Measurements from ENCODE around the gene LIMS2.

LIMS2 gene

GRCh38 chr2:127639111-127639474 is 36.2 kb downstream of the LIMS2 start:
- no peak overlapping the region for H3K4me3 ChIP-seq (ENCODE audit: low read length)

GRCh38 chr2:127638361-127639110 is 36.8 kb downstream of the LIMS2 start:
- no peak overlapping the region for H3K9ac ChIP-seq (ENCODE audit: low read depth, low read length)
- H3K4me3 ChIP-seq (ENCODE audit: low read length), result peak overlapping the region; percentile 9; the same call in 1 of the 2 replicates
- H3K9me3 ChIP-seq (ENCODE audit: insufficient read depth, low read depth, low read length), result no peaks in the 10 kb centered on the region
- H3K36me3 ChIP-seq (ENCODE audit: insufficient read depth, low read length), result no peaks in the 10 kb centered on the region
- H3K27me3 ChIP-seq (ENCODE audit: insufficient read depth, low read length), result no peaks in the 10 kb centered on the region
- no peak overlapping the region for H3K27ac ChIP-seq (ENCODE audit: low read depth, low read length)
- peaks cover 11% of the 10 kb centered on the region for H3K4me1 ChIP-seq (ENCODE audit: insufficient read depth, low read length)
- 56% methylated on average over 23 of the region's 23 CpGs for WGBS

More at GRCh38 chr2:127639111-127639474, 36.2 kb downstream of the LIMS2 start:
- 94% methylated on average over 13 of the region's 13 CpGs for WGBS
- H3K27me3 ChIP-seq (ENCODE audit: insufficient read depth, low read length), result no peaks in the 10 kb centered on the region
- H3K9me3 ChIP-seq (ENCODE audit: insufficient read depth, low read depth, low read length), result no peaks in the 10 kb centered on the region
- no peaks in the 10 kb centered on the region for H3K36me3 ChIP-seq (ENCODE audit: insufficient read depth, low read length)
- H3K4me1 ChIP-seq (ENCODE audit: insufficient read depth, low read length), result peaks cover 11% of the 10 kb centered on the region
- H3K27ac ChIP-seq (ENCODE audit: low read depth, low read length), result no peak overlapping the region
- H3K9ac ChIP-seq (ENCODE audit: low read depth, low read length), result no peak overlapping the region

GRCh38 chr2:127637725-127638252 is 37.5 kb downstream of the LIMS2 start:
- Histone ChIP-seq H3K36me3 (ENCODE audit: insufficient read depth, low read length) (no peaks in the 10 kb centered on the region), H3K9ac (ENCODE audit: low read depth, low read length) (no peak overlapping the region; the same call in 1 of the 2 replicates), H3K4me1 (ENCODE audit: insufficient read depth, low read length) (peaks cover 11% of the 10 kb centered on the region), H3K27me3 (ENCODE audit: insufficient read depth, low read length) (no peaks in the 10 kb centered on the region), H3K4me3 (ENCODE audit: low read length) (peak overlapping the region; percentile 9; the same call in 1 of the 2 replicates), H3K27ac (ENCODE audit: low read depth, low read length) (peak overlapping the region; percentile 51; the same call in 1 of the 2 replicates), H3K9me3 (ENCODE audit: insufficient read depth, low read depth, low read length) (no peaks in the 10 kb centered on the region)
- WGBS, result 35% methylated on average over 8 of the region's 8 CpGs

- Histone ChIP-seq H3K27ac (ENCODE audit: low read depth, low read length) (peak overlapping the region; percentile 51; the same call in 1 of the 2 replicates), H3K36me3 (ENCODE audit: insufficient read depth, low read length) (no peaks in the 10 kb centered on the region), H3K9me3 (ENCODE audit: insufficient read depth, low read depth, low read length) (no peaks in the 10 kb centered on the region), H3K27me3 (ENCODE audit: insufficient read depth, low read length) (no peaks in the 10 kb centered on the region), H3K9ac (ENCODE audit: low read depth, low read length) (no peak overlapping the region; the same call in 1 of the 2 replicates), H3K4me1 (ENCODE audit: insufficient read depth, low read length) (peaks cover 11% of the 10 kb centered on the region), H3K4me3 (ENCODE audit: low read length) (no peak overlapping the region)
- 68% methylated on average over 13 of the region's 13 CpGs for WGBS
These were observed 38.1 kb downstream of the LIMS2 start for GRCh38 chr2:127637236-127637630.

GRCh38 chr2:127636248-127637235 is 38.8 kb downstream of the LIMS2 start:
- peaks cover 11% of the 10 kb centered on the region for H3K4me1 ChIP-seq (ENCODE audit: insufficient read depth, low read length)
- 95% methylated on average over 33 of the region's 33 CpGs for WGBS
- H3K9ac ChIP-seq (ENCODE audit: low read depth, low read length), result no peak overlapping the region
- no peaks in the 10 kb centered on the region for H3K36me3 ChIP-seq (ENCODE audit: insufficient read depth, low read length)
- H3K4me3 ChIP-seq (ENCODE audit: low read length), result no peak overlapping the region
- no peaks in the 10 kb centered on the region for H3K27me3 ChIP-seq (ENCODE audit: insufficient read depth, low read length)
- H3K27ac ChIP-seq (ENCODE audit: low read depth, low read length), result no peak overlapping the region
- H3K9me3 ChIP-seq (ENCODE audit: insufficient read depth, low read depth, low read length), result no peaks in the 10 kb centered on the region

- Histone ChIP-seq H3K27ac (ENCODE audit: low read depth, low read length) (no peak overlapping the region), H3K9me3 (ENCODE audit: insufficient read depth, low read depth, low read length) (no peaks in the 10 kb centered on the region), H3K4me3 (ENCODE audit: low read length) (no peak overlapping the region), H3K9ac (ENCODE audit: low read depth, low read length) (no peak overlapping the region), H3K36me3 (ENCODE audit: insufficient read depth, low read length) (no peaks in the 10 kb centered on the region), H3K4me1 (ENCODE audit: insufficient read depth, low read length) (peaks cover 11% of the 10 kb centered on the region), H3K27me3 (ENCODE audit: insufficient read depth, low read length) (no peaks in the 10 kb centered on the region)
- 94% methylated on average over 19 of the region's 19 CpGs for WGBS
These were observed 39.7 kb downstream of the LIMS2 start for GRCh38 chr2:127635380-127636237.

- Histone ChIP-seq H3K27ac (ENCODE audit: low read depth, low read length) (no peak overlapping the region), H3K9me3 (ENCODE audit: insufficient read depth, low read depth, low read length) (no peaks in the 10 kb centered on the region), H3K27me3 (ENCODE audit: insufficient read depth, low read length) (no peaks in the 10 kb centered on the region), H3K4me1 (ENCODE audit: insufficient read depth, low read length) (peaks cover 11% of the 10 kb centered on the region), H3K9ac (ENCODE audit: low read depth, low read length) (no peak overlapping the region), H3K4me3 (ENCODE audit: low read length) (no peak overlapping the region), H3K36me3 (ENCODE audit: insufficient read depth, low read length) (no peaks in the 10 kb centered on the region)
- WGBS, result 96% methylated on average over 17 of the region's 17 CpGs
These were observed 40.5 kb downstream of the LIMS2 start for GRCh38 chr2:127634626-127635379.

- no peaks in the 10 kb centered on the region for H3K27me3 ChIP-seq (ENCODE audit: insufficient read depth, low read length)
- peaks cover 11% of the 10 kb centered on the region for H3K4me1 ChIP-seq (ENCODE audit: insufficient read depth, low read length)
- 97% methylated on average over 16 of the region's 16 CpGs for whole genome bisulfite sequencing
- no peaks in the 10 kb centered on the region for H3K36me3 ChIP-seq (ENCODE audit: insufficient read depth, low read length)
- H3K9ac ChIP-seq (ENCODE audit: low read depth, low read length), result no peak overlapping the region
- H3K27ac ChIP-seq (ENCODE audit: low read depth, low read length), result no peak overlapping the region
- no peaks in the 10 kb centered on the region for H3K9me3 ChIP-seq (ENCODE audit: insufficient read depth, low read depth, low read length)
- no peak overlapping the region for H3K4me3 ChIP-seq (ENCODE audit: low read length)
These were observed 41.2 kb downstream of the LIMS2 start for GRCh38 chr2:127634066-127634617.

- Histone ChIP-seq H3K36me3 (ENCODE audit: insufficient read depth, low read length) (no peaks in the 10 kb centered on the region), H3K27ac (ENCODE audit: low read depth, low read length) (no peak overlapping the region), H3K9me3 (ENCODE audit: insufficient read depth, low read depth, low read length) (no peaks in the 10 kb centered on the region), H3K27me3 (ENCODE audit: insufficient read depth, low read length) (no peaks in the 10 kb centered on the region), H3K4me3 (ENCODE audit: low read length) (no peak overlapping the region), H3K9ac (ENCODE audit: low read depth, low read length) (no peak overlapping the region), H3K4me1 (ENCODE audit: insufficient read depth, low read length) (peaks cover 11% of the 10 kb centered on the region)
- WGBS, result 95% methylated on average over 9 of the region's 9 CpGs
These were observed 41.7 kb downstream of the LIMS2 start for GRCh38 chr2:127633556-127634065.

All from HUES64 (cell line).